H1 (cell line): ENCODE measurements around the gene DAND5. TPM values are rescaled to one million over a fixed set of nuclear protein-coding genes. Genes with fewer than 3 reads are reported as not detected.
A peak's percentile ranks its signal among the peaks of the same experiment; 100 is the strongest.

Experiments
- CBX5 ChIP-seq: fragments of 300-800, 300-1000 bp; sonication (generic); IDR thresholded peaks from 2 replicates; pipeline ENCODE4 v1.7.1; 2016; ENCODE audit warnings: antibody characterized with exemption, low read length, low read depth
- E2F6 ChIP-seq: IDR thresholded peaks from 2 replicates; pipeline ENCODE4 v1.6.1; 2012; ENCODE audit warnings: inconsistent platforms
- JUND ChIP-seq: IDR thresholded peaks from 2 replicates; pipeline ENCODE4 v1.6.1; 2011; ENCODE audit warnings: mild to moderate bottlenecking, improper control_type of control experiment, low read length
- PHF8 ChIP-seq: fragments of 200-600 bp; sonication (generic); conservative IDR thresholded peaks from 2 replicates; pipeline ENCODE4 v1.7.1; 2012; ENCODE audit warnings: low read depth, mild to moderate bottlenecking, inconsistent platforms, low read length, moderate library complexity
- POLR2AphosphoS5 ChIP-seq: IDR thresholded peaks from 2 replicates; pipeline ENCODE4 v1.6.1; 2011; ENCODE audit warnings: low read depth, low read length
- POU5F1 ChIP-seq: IDR thresholded peaks from 2 replicates; pipeline ENCODE4 v1.6.1; 2011; ENCODE audit warnings: low read depth, mild to moderate bottlenecking, low read length, moderate library complexity
- RBBP5 ChIP-seq: IDR thresholded peaks from 2 replicates; pipeline ENCODE4 v1.7.1; 2012; ENCODE audit warnings: low read depth, mild to moderate bottlenecking, inconsistent platforms, low read length, moderate library complexity, borderline replicate concordance
- RXRA ChIP-seq: IDR thresholded peaks from 2 replicates; pipeline ENCODE4 v1.6.1; 2011; ENCODE audit warnings: low read depth, mild to moderate bottlenecking, low read length, moderate library complexity; ENCODE audit not compliant: insufficient read depth
- SP4 ChIP-seq: IDR thresholded peaks from 2 replicates; pipeline ENCODE4 v1.6.1; 2012; ENCODE audit warnings: low read length, inconsistent platforms
- TAF1 ChIP-seq: IDR thresholded peaks from 2 replicates; pipeline ENCODE4 v1.6.1; 2011; ENCODE audit warnings: mild to moderate bottlenecking, low read depth, low read length
- TAF7 ChIP-seq: optimal IDR thresholded peaks from 2 replicates; pipeline ENCODE3; 2011; ENCODE audit warnings: low read depth, mild to moderate bottlenecking, inconsistent platforms, low read length, moderate library complexity, borderline replicate concordance
- TCF12 ChIP-seq: IDR thresholded peaks from 2 replicates; pipeline ENCODE4 v1.6.1; 2011; ENCODE audit warnings: low read depth, mild to moderate bottlenecking, low read length
- polyA plus RNA-seq, 7 experiments: library from polyadenylated mRNA; depleted of rRNA in 3 of 7; stranded (reverse) in 5 of 7; unstranded in 2 of 7; fragments of >200 nt in 5 of 7; fragments of 200-250 nt in 2 of 7; gene quantifications; 1 replicate in 5 of 7; 2 replicates in 1 of 7; 4 replicates in 1 of 7; pipeline versions ENCODE4 v1.2.1 to v1.2.3, GENCODE V29; 2011 to 2013; ENCODE audit warnings: missing spikeins in 2 of 7, mixed read lengths in 2 of 7
- total RNA-seq: library from RNA; stranded (reverse); fragmentation: NEBNext Ultra II Directional; extraction: Animal tissue kit (Norgen Biotek cat#: 25700); gene quantifications from 2 replicates; pipeline ENCODE4 v1.2.1, GENCODE V29; 2021

The DAND5 gene
- total and polyA plus RNA-seq, 2 of the 8 experiments (the other 6 are each of a cell fraction or from before 2014, with no cell fraction given), result 0.14 to 0.17 TPM

- TF ChIP-seq TAF7 (peak; percentile 93), CBX5 (no peak), POU5F1 (no peak), TAF1 (peak; percentile 99), RBBP5 (peak; percentile 75; the same call in 1 of the 2 replicates), JUND (0 out of 2 replicates have a peak, but pooled peaks have one; percentile 7), RXRA (no peak), POLR2AphosphoS5 (peak; percentile 98), SP4 (peak; percentile 96), TCF12 (no peak), E2F6 (no peak), PHF8 (peak; percentile 98)
Observed at GRCh38 chr19:12956446-12957388, 12.7 kb upstream of the DAND5 start, which contains the start of gene GADD45GIP1 (continued).
